HFF-Myc (cell line): ENCODE data around the gene VTI1A.

Experiments
- DNase-seq: peaks from one replicate; pipeline ENCODE4 v3.0.0-alpha.2; 2011; ENCODE audit warnings: low read depth; ENCODE audit errors: extremely low read depth
- H3K4me3 ChIP-seq: replicated peaks from 2 replicates; pipeline ENCODE4 v1.5.1; 2011; ENCODE audit warnings: low read depth, mild to moderate bottlenecking, control low read depth, low read length
- CTCF ChIP-seq: IDR thresholded peaks from 2 replicates; pipeline ENCODE4 v1.5.1; 2012; ENCODE audit warnings: mild to moderate bottlenecking, low read depth, low read length, control low read depth; ENCODE audit errors: missing control alignments

VTI1A gene

GRCh38 chr10:112827951-112828350 is 380.9 kb downstream of the VTI1A start:
- no peak for TF ChIP-seq CTCF
- DNase-seq, result no peak
- no peak overlapping the region for H3K4me3 ChIP-seq

- no peak for DNase-seq
- no peak for TF ChIP-seq CTCF
- no peak overlapping the region for H3K4me3 ChIP-seq
These were observed 384.8 kb downstream of the VTI1A start for GRCh38 chr10:112831859-112832258.

GRCh38 chr10:112832361-112832878 is 385.4 kb downstream of the VTI1A start:
- no peak for DNase-seq
- H3K4me3 ChIP-seq, result no peak overlapping the region
- TF ChIP-seq CTCF, result no peak

- no peak overlapping the region for H3K4me3 ChIP-seq
- no peak for DNase-seq
- TF ChIP-seq CTCF, result no peak
These were observed 385.9 kb downstream of the VTI1A start for GRCh38 chr10:112832959-112833358.

- no peak overlapping the region for H3K4me3 ChIP-seq
- TF ChIP-seq CTCF, result no peak
- no peak for DNase-seq
These were observed 387.8 kb downstream of the VTI1A start for GRCh38 chr10:112834751-112835181.

GRCh38 chr10:112835217-112835715 is 388.3 kb downstream of the VTI1A start:
- H3K4me3 ChIP-seq, result no peak overlapping the region
- TF ChIP-seq CTCF, result no peak

GRCh38 chr10:112835944-112836451 is 389.0 kb downstream of the VTI1A start:
- no peak for TF ChIP-seq CTCF
- DNase-seq, result no peak
- no peak overlapping the region for H3K4me3 ChIP-seq

More at GRCh38 chr10:112835217-112835715, 388.3 kb downstream of the VTI1A start:
- DNase-seq, result no peak
